ENCODE results near the gene SAC3D1. TPM values are rescaled to one million over a fixed set of nuclear protein-coding genes. Genes with fewer than 3 reads are reported as not detected.

SAC3D1 gene
- total and polyA plus RNA-seq, 9 of the 15 experiments (the other 6 are each of a cell fraction or from before 2014, with no cell fraction given), result 0.20 to 35.2 (median 5.8) TPM

DNA sequence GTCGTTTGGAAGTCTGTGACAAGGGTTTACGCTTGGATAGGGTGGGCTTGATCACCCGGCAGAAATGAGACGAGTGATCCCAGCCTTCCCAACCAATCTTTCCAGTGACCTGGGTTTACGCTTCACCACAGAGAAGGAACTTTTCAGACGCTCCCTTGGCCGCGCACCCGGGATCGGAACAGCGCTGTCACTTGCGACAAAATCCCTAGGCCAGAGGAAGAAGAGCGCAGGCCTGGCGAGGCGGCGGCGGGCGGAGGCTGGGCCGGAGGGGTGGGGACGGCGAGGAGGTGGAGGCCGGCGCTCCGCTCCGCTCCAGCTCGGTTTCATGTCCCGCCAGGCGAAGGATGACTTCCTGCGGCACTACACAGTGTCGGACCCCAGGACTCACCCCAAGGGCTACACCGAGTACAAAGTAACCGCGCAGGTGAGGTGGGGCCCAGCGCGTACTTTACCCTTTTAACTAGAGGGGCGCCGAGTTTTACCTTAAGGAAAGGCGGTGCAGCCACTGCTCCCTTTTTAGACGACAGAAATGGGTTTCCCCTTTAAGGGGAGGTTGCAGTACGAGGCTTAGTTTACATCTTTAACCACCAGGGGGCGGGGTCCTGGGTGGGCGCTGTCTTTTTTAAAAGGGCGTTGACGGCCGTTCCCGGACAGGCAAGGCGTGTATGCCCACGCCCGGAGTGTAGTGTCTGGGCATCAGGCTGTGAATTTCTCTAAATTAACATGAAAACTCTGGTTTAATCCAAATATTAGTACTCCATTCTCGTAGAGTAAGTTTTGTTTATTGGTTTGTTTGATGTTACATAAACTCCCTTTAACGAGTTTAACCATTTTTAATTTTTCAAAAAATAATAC is 13.6 kb upstream of the SAC3D1 start, which contains the start of gene SNX15 (continued):
- TF ChIP-seq ZMIZ1 (IDR thresholded peaks at IDR 0.05; ENCODE audit: low read depth in 2 of 2, low read length in 2 of 2) (no peak), ZBTB17 (CRISPR knock-in tag; IDR thresholded peaks at IDR 0.05) (peak; percentile 67; the same call in 1 of the 2 replicates), ZFP91 (CRISPR knock-in tag; IDR thresholded peaks at IDR 0.05) (no peak), SUPT5H (IDR thresholded peaks at IDR 0.05) (peak; percentile 81), PHB (CRISPR knock-in tag; IDR thresholded peaks at IDR 0.05) (no peak), KLF1 (tag; IDR thresholded peaks at IDR 0.05) (no peak), ZBTB11 (CRISPR knock-in tag; IDR thresholded peaks at IDR 0.05) (peak in 1 of 3 experiments; percentile 83; a peak in 2 of 6 replicates), MTA3 (IDR thresholded peaks at IDR 0.05; ENCODE audit: borderline replicate concordance) (peak; percentile 67; the same call in 1 of the 2 replicates), SMAD1 (IDR thresholded peaks at IDR 0.05; ENCODE audit: low read depth, low read length, partially characterized antibody) (peak; percentile 15), ZBTB8A (IDR thresholded peaks at IDR 0.05; ENCODE audit: partially characterized antibody) (no peak), CREB1 (IDR thresholded peaks at IDR 0.05) (no peak; the same call in 1 of the 2 replicates), CREB1 (CRISPR knock-in tag; IDR thresholded peaks at IDR 0.05) (peak; percentile 53; the same call in 1 of the 2 replicates), YY1 (IDR thresholded peaks at IDR 0.05; ENCODE audit: borderline replicate concordance in 1 of 3, control insufficient read depth in 1 of 3, extremely low read depth in 1 of 3, insufficient read depth in 3 of 3, insufficient read length in 1 of 3, insufficient replicate concordance in 2 of 3, low read depth in 1 of 3, low read length in 2 of 3) (peak in 1 of 3 experiments; percentile 76)
- TF ChIP-seq, protein P1, sequence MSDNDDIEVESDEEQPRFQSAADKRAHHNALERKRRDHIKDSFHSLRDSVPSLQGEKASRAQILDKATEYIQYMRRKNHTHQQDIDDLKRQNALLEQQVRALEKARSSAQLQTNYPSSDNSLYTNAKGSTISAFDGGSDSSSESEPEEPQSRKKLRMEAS (CRISPR knock-in tag; IDR thresholded peaks at IDR 0.05), result peak; percentile 99
- TF ChIP-seq, protein P2, sequence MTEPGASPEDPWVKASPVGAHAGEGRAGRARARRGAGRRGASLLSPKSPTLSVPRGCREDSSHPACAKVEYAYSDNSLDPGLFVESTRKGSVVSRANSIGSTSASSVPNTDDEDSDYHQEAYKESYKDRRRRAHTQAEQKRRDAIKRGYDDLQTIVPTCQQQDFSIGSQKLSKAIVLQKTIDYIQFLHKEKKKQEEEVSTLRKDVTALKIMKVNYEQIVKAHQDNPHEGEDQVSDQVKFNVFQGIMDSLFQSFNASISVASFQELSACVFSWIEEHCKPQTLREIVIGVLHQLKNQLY (CRISPR knock-in tag; conservative IDR thresholded peaks at IDR 0.05), result 0 out of 4 replicates have a peak, but pooled peaks of 1 of the 2 experiments have one; percentile 56
